Right lobe of liver (tissue), 6 donors: ENCODE data around the gene APBB1IP. TPM values are rescaled to one million over a fixed set of nuclear protein-coding genes. Genes with fewer than 3 reads are reported as not detected.
"Not testable (repeated sequence)": the region's sequence is repeated elsewhere in the genome, so short reads cannot be mapped to it uniquely, and the experiment has no call there.

ENCODE experiments used
- ATAC-seq, 4 donors: fragments of 200-7000 bp; cut with Tn5 transposase; one replicate each; pipeline ENCODE4 v1.9.1; 2020; ENCODE audit warnings: mild to moderate bottlenecking in 4 of 4, moderate library complexity in 4 of 4
- DNase-seq, 3 donors: peaks; one replicate each; pipeline ENCODE4 v3.0.0-alpha.2; 2020
- H3K27ac ChIP-seq, 3 donors: fragments of 200-600 bp; one replicate each; pipeline ENCODE4 v1.8.0; 2022
- H3K27me3 ChIP-seq, 2 donors: fragments of 200-600 bp; one replicate each; pipeline ENCODE4 v1.8.0; 2022
- H3K36me3 ChIP-seq, 4 donors: fragments of 200-600 bp; sonication (generic) in 1 of 4; one replicate each; pipeline versions ENCODE4 v1.5.1 to v1.8.0; 2017 to 2022; ENCODE audit warnings: control low read depth in 1 of 4
- H3K4me1 ChIP-seq, 4 donors: fragments of 200-600 bp; sonication (generic) in 1 of 4; one replicate each; pipeline versions ENCODE4 v1.5.1 to v1.8.0; 2017 to 2022; ENCODE audit warnings: control low read depth in 1 of 4
- H3K4me3 ChIP-seq, 3 donors: fragments of 200-600 bp; one replicate each; pipeline ENCODE4 v1.8.0; 2022
- H3K9me3 ChIP-seq, 4 donors: fragments of 200-600 bp; sonication (generic) in 1 of 4; one replicate each; pipeline versions ENCODE4 v1.5.1 to v1.8.0; 2017 to 2022; ENCODE audit warnings: control low read depth in 1 of 4
- CTCF ChIP-seq, 4 donors: fragments of 200-600 bp in 3 of 4; fragments of 450-650 bp in 1 of 4; IDR thresholded peaks; one replicate each; pipeline versions ENCODE4 v1.5.1 to v1.8.0; 2016 to 2022; ENCODE audit warnings: antibody characterized with exemption in 4 of 4, mild to moderate bottlenecking in 2 of 4
- POLR2A ChIP-seq: fragments of 450-650 bp; IDR thresholded peaks from one replicate; pipeline ENCODE4 v1.6.1; 2017; ENCODE audit warnings: antibody characterized with exemption, mild to moderate bottlenecking
- WGBS: methylation state at CpG from one replicate; pipeline ENCODE4 v1.1.6; 2018; ENCODE audit warnings: low coverage, low lambda C conversion rate; ENCODE audit not compliant: insufficient coverage; ENCODE audit errors: missing lambda C conversion rate; 5-methylcytosine and 5-hydroxymethylcytosine counted together
- intact Hi-C, 2 donors: fragments of 100-400 bp; cut with DNase I; formaldehyde crosslinking; loops; one replicate each; pipeline versions ENCODE4 v1.11.2 to v1.14.1; 2022
- total RNA-seq, 6 experiments: library from RNA; depleted of rRNA in 2 of 6; stranded (reverse); fragments of >200 nt in 2 of 6; fragmentation: NEBNext Ultra II Directional in 3 of 6; extraction: Animal tissue kit (Norgen Biotek cat#: 25700) in 3 of 6; gene quantifications; one replicate each; pipeline versions ENCODE4 v1.1.0 to v1.2.4, GENCODE V29; 2016 to 2023
- donor health status: DM: no; HTN: yes; CAD: no.
- donor health status: DM: no; HTN: no; CAD: no.
- donor health status: DM: no; HTN: no; CAD: no.
- donor health status: DM: no; HTN: yes; CAD: no.
- donor health status: DM: no; HTN: yes; CAD: no.

Gene APBB1IP
- total RNA-seq, 6 experiments from 2014 or later: 13.0 to 50.7 (median 16.5) TPM

- Histone ChIP-seq H3K4me1 (peaks cover 0 to 51% (median 0%) of the 10 kb centered on the region in 4 donors), H3K36me3 (no peaks in the 10 kb centered on the region), H3K27ac (peak overlapping the region in 2 of 3 donors; percentile 22 to 38), H3K9me3 (no peaks in the 10 kb centered on the region), H3K27me3 (no peaks in the 10 kb centered on the region), H3K4me3 (no peak overlapping the region)
- no peak for ATAC-seq
- 72% methylated on average over 7 of the region's 7 CpGs for WGBS
- TF ChIP-seq CTCF (IDR thresholded peaks at IDR 0.05): no peak
- TF ChIP-seq POLR2A: no peak
- DNase-seq: no peak
- intact Hi-C loops: no loop called here
These were observed 48.2 kb downstream of the APBB1IP start for GRCh38 chr10:26486304-26486703.

GRCh38 chr10:26486990-26487850 is 49.1 kb downstream of the APBB1IP start:
- Histone ChIP-seq H3K27me3 (no peaks in the 10 kb centered on the region), H3K4me3 (no peak overlapping the region), H3K4me1 (peaks cover 0 to 59% (median 0%) of the 10 kb centered on the region in 4 donors), H3K9me3 (no peaks in the 10 kb centered on the region), H3K36me3 (no peaks in the 10 kb centered on the region), H3K27ac (peak overlapping the region in 2 of 3 donors; percentile 27 to 38)
- 17% methylated on average over 11 of the region's 11 CpGs for WGBS
- peak; percentile 83 to 89 (median 86) for ATAC-seq
- intact Hi-C loops: no loop called here
- no peak for TF ChIP-seq CTCF (IDR thresholded peaks at IDR 0.05)
- TF ChIP-seq POLR2A: no peak
- DNase-seq: peak in 1 of 3 donors; percentile 64

- Histone ChIP-seq H3K9me3 (no peaks in the 10 kb centered on the region), H3K27ac (no peak overlapping the region), H3K36me3 (peaks cover 0 to 10% (median 0%) of the 10 kb centered on the region in 4 donors), H3K4me3 (no peak overlapping the region), H3K27me3 (no peaks in the 10 kb centered on the region), H3K4me1 (peaks cover 0 to 53% (median 0%) of the 10 kb centered on the region in 4 donors)
- ATAC-seq: no peak
- WGBS: 86% methylated on average over 4 of the region's 4 CpGs
- intact Hi-C loops: no loop called here
- no peak for DNase-seq
- TF ChIP-seq POLR2A: no peak
- TF ChIP-seq CTCF (IDR thresholded peaks at IDR 0.05): no peak
These were observed 50.2 kb downstream of the APBB1IP start for GRCh38 chr10:26488344-26488743.

- intact Hi-C loops: no loop called here
- Histone ChIP-seq H3K27ac (no peak overlapping the region), H3K9me3 (no peaks in the 10 kb centered on the region), H3K4me1 (peaks cover 0 to 46% (median 0%) of the 10 kb centered on the region in 4 donors), H3K36me3 (peaks cover 0 to 16% (median 2%) of the 10 kb centered on the region in 4 donors), H3K27me3 (no peaks in the 10 kb centered on the region), H3K4me3 (no peak overlapping the region)
- DNase-seq: no peak
- no peak for TF ChIP-seq POLR2A
- no peak for TF ChIP-seq CTCF (IDR thresholded peaks at IDR 0.05)
- ATAC-seq: no peak
- 84% methylated on average over 5 of the region's 5 CpGs for WGBS
These were observed 50.9 kb downstream of the APBB1IP start for GRCh38 chr10:26489081-26489480.

GRCh38 chr10:26490367-26490766 is 52.2 kb downstream of the APBB1IP start:
- H3K27me3 ChIP-seq, DNase-seq, H3K9me3 ChIP-seq, intact Hi-C loops, H3K4me3 ChIP-seq, H3K27ac ChIP-seq, ATAC-seq: not testable (repeated sequence)
- H3K4me1 ChIP-seq: peaks cover 0 to 35% (median 0%) of the 10 kb centered on the region in 4 donors
- H3K36me3 ChIP-seq: peaks cover 0 to 19% (median 7%) of the 10 kb centered on the region in 4 donors
- WGBS: 82% methylated on average over 5 of the region's 7 CpGs
